Right ventricle myocardium inferior (tissue), 1 donor: Measurements from ENCODE around the gene GLB1L. TPM values are rescaled to one million over a fixed set of nuclear protein-coding genes. Genes with fewer than 3 reads are reported as not detected.
"Not testable (repeated sequence)": the region's sequence is repeated elsewhere in the genome, so short reads cannot be mapped to it uniquely, and the experiment has no call there.

Source experiments
- ATAC-seq: fragments of 200-7000 bp; cut with Tn5 transposase; one replicate; pipeline ENCODE4 v1.9.1; 2020; ENCODE audit warnings: mild to moderate bottlenecking, moderate library complexity
- DNase-seq: peaks from one replicate; pipeline ENCODE4 v3.0.0; 2021; ENCODE audit errors: missing footprints
- intact Hi-C: fragments of 100-400 bp; cut with DNase I; formaldehyde crosslinking; loops from one replicate; pipeline ENCODE4 v1.11.0; 2022
- long read RNA-seq: library from polyadenylated mRNA; unstranded; transcript quantifications from one replicate; pipeline ENCODE4 v2.0.0, GENCODE V29; 2021
- total RNA-seq: library from RNA; stranded (reverse); fragmentation: NEBNext Ultra II Directional; extraction: Animal tissue kit (Norgen Biotek cat#: 25700); gene quantifications from one replicate; pipeline ENCODE4 v1.2.1, GENCODE V29; 2021
- donor health status: DM: no; HTN: yes; CAD: no; lungs with severe emphysema.

GLB1L gene
- 1.8 TPM for total RNA-seq
- long read RNA-seq, partial matches to known transcripts, result 1 of 1 reads
- long read RNA-seq, other reads (novel, unspliced or antisense), result 0 of 1 reads

- DNase-seq (peak; percentile 96), ATAC-seq (peak; percentile 93)
- intact Hi-C loops, result no loop called here
Measured at GRCh38 chr2:219245148-219245898, at the start of gene GLB1L, which contains the start of gene STK16. TSS of gene GLB1L (minus strand) at chr2:219245444. CDS start at chr2:219243573, 1,871 bp downstream. TSS of gene STK16 (plus strand) at chr2:219245479. CDS start at chr2:219246000, 521 bp downstream.

DNA sequence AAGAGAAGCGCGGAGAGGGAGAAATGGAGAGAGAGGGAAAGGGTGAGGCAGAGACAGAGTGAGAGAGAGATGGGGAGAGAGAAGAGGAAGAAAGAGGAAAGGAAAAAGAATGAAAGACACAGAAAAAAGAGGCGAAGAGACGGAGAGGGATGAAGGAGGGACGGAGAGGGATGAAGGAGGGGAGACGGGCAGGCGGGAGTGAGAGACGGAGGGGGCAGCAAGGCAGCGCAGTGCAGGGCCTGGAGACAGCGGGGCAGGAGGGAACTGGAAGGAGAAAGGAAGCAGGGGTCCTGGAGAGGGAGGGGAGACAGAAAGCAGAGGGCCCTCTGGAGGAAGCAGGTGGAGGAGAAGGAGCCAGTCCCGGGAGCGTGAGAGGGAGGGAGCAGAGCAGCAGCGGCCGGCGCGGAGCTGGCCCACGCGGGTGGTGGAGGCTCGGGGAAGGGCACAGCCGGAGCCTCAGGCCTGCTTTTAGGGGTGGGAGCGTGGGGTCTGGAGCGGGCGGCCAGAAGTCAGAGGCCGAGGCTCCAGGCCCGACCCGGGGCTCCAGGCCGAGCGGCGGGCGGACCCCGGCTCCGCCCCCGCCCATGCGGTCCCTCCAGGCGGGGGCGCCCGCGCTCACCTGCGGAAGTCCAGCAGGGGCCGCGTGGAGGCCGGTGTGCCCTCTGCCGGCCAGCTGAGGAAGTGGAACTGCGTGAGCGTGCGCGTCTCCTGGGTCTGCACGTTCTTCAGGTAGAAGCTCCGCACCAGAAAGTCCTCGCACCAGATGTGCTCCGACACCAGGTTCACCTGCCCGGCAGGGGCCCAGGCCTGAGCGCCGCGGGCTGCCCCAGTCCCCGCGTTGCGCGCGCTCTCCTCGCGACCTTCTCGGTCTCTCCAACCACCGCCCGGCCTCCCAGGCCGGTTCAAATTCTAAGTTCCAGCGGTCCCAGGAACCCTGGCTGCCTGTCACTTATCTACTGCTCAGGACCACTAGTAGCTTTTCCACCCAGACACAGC, 49.4 kb upstream of the GLB1L start:
- peak; percentile 92 for ATAC-seq
- intact Hi-C loops, result loop anchor here (1.0 to 5.0 kb wide), 4 partner anchors 15 to 237 kb away; partner anchors contain the start of genes DNAJB2, NHEJ1, TUBA4A and TUBA4B
- DNase-seq, result peak; percentile 96

GRCh38 chr2:219293736-219294231, 48.5 kb upstream of the GLB1L start:
- no peak for DNase-seq
- intact Hi-C loops, result loop anchor here (1.0 to 2.0 kb wide), 3 partner anchors 14 to 133 kb away; partner anchors contain the start of genes DNAJB2, NHEJ1, TUBA4A and TUBA4B
- ATAC-seq, result no peak

- ATAC-seq (no peak), DNase-seq (no peak)
- intact Hi-C loops, result no loop called here
Measured at GRCh38 chr2:219292616-219293015, 47.4 kb upstream of the GLB1L start.

DNA sequence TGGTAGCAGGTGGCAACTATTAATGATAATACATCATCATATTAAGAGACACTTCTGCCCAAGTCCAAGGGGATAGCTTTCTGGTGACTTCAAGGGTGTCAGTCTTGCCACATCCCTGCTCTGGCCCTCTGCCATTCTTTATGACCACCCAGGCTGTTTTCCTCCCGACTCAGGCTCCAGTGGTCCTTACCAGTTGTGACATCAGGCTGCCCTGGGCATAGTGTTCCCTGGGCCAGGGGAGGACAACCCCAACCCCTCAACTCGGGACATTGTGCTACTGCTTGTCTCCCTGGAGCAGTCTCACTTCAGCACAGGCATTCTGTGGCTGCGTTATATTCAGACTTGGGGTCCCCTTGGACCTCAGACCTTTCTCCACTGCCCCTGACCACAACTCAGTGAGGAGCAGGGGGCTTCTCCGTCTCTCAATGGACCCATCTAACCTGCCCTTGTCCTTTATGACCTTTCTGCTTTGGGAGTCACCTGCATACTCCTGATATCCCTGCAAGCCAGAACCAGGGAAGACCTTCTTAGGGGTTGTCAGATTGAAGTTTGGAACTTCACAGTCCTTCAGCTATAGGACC, 46.8 kb upstream of the GLB1L start:
- ATAC-seq, result no peak

DNA sequence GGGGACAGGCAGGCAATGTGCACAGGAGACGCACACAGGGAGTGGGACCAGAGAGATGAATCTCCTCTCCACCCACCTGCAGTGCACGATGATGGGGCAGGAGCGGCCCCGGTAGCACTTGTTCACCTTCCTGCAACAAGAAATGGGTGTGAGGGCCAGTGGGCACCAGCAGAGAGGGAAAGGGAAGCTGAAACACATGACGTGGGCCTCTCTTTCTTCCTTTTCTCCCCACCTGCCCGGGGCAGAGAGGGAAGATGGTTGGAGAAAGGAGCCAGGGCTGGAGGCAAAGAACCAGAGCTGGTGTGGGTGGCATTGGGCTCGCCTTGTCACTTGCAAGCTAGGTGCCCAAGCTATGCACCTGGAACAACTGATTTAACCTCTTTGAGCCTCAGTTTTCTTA, 46.1 kb upstream of the GLB1L start:
- intact Hi-C loops, result no loop called here
- ATAC-seq (no peak), DNase-seq (no peak)

More for the DNA sequence above, 46.8 kb upstream of the GLB1L start:
- intact Hi-C loops, result no loop called here
- no peak for DNase-seq

DNA sequence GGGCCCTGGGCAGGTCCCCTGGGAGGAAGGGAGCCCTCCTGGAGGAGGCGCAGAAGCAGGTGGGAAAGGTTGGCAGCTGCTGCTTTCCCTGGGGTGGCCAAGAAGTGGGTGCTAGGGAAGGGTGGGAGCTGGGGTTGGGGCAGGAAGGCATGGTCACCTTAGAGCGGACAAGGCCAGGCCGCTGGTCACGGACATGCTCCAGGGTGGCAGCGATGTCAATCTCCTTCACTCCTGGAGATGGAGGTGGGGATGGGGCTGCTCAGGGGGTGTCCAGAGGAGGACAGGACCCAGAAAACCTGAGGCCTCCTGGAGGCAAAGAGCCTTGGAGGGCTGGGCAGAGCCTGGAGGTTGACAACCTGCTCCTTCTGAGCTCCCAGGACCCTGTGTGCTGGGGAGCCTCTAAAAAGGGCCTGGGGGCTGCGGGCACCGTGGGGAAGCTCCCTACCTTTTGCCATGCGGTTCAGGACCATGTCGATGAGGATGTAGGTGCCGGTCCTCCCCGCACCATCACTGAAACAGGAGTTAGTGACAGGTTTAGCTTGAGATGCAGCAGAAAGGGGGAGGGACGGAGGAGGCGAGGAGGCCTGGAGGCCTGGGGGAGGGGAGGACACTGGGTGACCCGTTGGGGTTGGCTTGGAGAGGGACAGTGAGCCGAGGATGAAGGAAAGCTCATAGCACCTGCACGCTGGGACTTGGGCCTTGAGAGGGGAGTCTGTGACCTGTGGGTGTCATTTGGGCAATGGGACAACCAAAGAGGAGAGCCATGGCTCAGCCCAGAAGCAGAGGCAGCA, 45.3 kb upstream of the GLB1L start:
- ATAC-seq (no peak), DNase-seq (no peak)
- intact Hi-C loops, result no loop called here

DNA sequence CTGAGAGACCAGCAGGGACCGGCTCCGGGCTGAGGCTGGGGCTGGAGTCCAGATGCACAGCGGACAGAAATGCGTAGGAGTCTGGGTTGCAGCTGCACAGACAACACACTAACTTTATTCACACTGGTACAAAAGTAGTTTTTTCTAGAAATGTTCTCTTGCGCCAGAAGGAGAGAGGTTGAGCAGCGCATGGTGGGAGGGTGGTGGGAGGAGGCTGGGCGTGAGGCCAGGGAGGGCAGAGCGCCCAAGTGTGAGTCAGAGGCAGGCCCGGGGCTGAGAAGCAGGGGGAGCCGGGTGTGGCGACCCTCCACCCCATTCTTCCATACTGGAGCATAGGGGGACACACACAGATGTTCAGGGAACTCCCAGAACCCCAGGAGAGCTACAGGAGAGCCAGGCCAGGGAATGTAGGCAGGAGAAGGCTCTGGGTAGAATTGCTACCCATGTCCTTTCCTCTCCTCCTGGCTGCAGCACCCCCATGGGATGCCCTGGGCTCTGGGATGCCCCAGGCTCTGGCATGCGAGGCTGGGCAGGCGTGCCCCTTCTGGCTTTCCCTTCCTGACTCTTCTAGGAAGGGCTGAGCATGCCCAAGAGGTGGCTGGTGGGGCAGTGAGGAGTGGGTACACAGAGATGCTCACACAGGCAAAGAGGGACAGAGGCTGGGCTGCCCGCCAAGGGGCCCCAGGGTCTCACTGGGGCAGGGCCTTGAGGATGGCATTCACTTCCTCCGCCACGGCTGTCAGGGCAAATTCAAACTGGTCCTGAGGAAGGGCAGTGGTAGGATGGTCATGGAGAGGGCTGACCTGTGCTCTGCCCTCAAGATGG, 44.5 kb upstream of the GLB1L start:
- peak; percentile 78 for ATAC-seq
- DNase-seq, result peak; percentile 87
- intact Hi-C loops, result loop anchor here (10.0 kb wide), 1 partner anchor 215 kb away; no protein-coding TSS in a partner anchor

GRCh38 chr2:219289195-219289536, 43.9 kb upstream of the GLB1L start:
- intact Hi-C loops, result loop anchor here (10.0 kb wide), 1 partner anchor 216 kb away; no protein-coding TSS in a partner anchor
- no peak for DNase-seq

GRCh38 chr2:219287580-219288265, 42.5 kb upstream of the GLB1L start:
- no peak for DNase-seq
- intact Hi-C loops, result loop anchor here (10.0 kb wide), 1 partner anchor 217 kb away; no protein-coding TSS in a partner anchor
- ATAC-seq, result no peak

More at GRCh38 chr2:219289195-219289536, 43.9 kb upstream of the GLB1L start:
- no peak for ATAC-seq

DNA sequence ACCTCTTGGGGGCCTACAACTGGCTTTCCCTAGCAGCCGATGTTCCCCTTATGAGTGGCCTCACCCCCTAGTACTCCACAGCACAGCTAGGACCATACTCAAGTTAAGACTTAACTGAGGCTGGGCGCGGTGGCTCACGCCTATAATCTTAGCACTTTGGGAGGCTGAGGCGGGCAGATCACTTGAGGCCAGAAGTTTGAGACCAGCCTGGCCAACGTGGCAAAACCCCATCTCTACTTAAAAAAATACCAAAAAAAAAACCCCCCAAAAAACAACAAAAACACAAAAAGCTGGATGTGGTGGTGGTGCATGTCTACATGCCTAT, 41.8 kb upstream of the GLB1L start:
- intact Hi-C loops, result loop anchor here (10.0 kb wide), 1 partner anchor 218 kb away; no protein-coding TSS in a partner anchor
- not testable (repeated sequence) for DNase-seq, ATAC-seq

- no peak for DNase-seq
- ATAC-seq, result no peak
- intact Hi-C loops, result loop anchor here (10.0 kb wide), 1 partner anchor 218 kb away; no protein-coding TSS in a partner anchor
Measured at GRCh38 chr2:219286436-219287115, 41.3 kb upstream of the GLB1L start.

- DNase-seq, result no peak
- intact Hi-C loops, result loop anchor here (10.0 kb wide), 1 partner anchor 219 kb away; no protein-coding TSS in a partner anchor
- peak; percentile 48 for ATAC-seq
Measured at GRCh38 chr2:219285894-219286425, 40.7 kb upstream of the GLB1L start.

- intact Hi-C loops, result loop anchor here (10.0 kb wide), 1 partner anchor 219 kb away; no protein-coding TSS in a partner anchor
- no peak for DNase-seq
- ATAC-seq, result no peak
Measured at GRCh38 chr2:219285373-219285735, 40.1 kb upstream of the GLB1L start.
